GM12892 (cell line): ENCODE data around the gene AGR3.

Experiments
- DNase-seq: peaks from one replicate; pipeline ENCODE4 v3.0.0; 2011; ENCODE audit not compliant: insufficient read length
- FAIRE-seq: peaks from 2 replicates; lab custom pipeline; 2011; peaks lifted over from hg19 to GRCh38; lab: Jason Lieb, UNC
- POLR2A ChIP-seq: IDR thresholded peaks from 2 replicates; pipeline ENCODE4 v1.6.1; 2011; ENCODE audit warnings: low read depth, low read length, control low read depth
- POLR2AphosphoS5 ChIP-seq: IDR thresholded peaks from 2 replicates; pipeline ENCODE4 v1.6.1; 2011; ENCODE audit warnings: low read depth, low read length, control low read depth
- TAF1 ChIP-seq: IDR thresholded peaks from 2 replicates; pipeline ENCODE4 v1.6.1; 2011; ENCODE audit warnings: low read depth, mild to moderate bottlenecking, control low read depth, low read length, borderline replicate concordance

AGR3 gene

DNA sequence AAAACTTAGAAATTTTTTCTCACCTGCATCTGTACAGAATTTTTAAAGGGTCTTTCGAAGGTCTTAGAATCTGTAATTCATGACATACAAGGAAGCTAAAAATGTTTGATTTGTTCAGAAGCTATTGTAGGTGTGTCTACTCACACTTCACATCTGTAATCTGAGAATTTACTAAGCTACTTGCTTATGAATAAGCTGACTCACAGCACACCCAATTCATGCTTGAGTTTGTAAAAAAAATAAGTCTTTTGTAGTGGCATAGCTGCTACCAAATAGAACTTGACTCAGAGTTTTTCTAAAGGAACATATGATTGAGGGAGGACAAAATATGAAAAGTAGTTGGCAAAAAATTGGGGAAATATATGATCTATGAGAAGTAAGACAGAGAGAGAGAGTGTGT is 64.2 kb downstream of the AGR3 start:
- no peak for DNase-seq
- TF ChIP-seq POLR2A (no peak), TAF1 (no peak), POLR2AphosphoS5 (no peak)
- no peak for FAIRE-seq

DNA sequence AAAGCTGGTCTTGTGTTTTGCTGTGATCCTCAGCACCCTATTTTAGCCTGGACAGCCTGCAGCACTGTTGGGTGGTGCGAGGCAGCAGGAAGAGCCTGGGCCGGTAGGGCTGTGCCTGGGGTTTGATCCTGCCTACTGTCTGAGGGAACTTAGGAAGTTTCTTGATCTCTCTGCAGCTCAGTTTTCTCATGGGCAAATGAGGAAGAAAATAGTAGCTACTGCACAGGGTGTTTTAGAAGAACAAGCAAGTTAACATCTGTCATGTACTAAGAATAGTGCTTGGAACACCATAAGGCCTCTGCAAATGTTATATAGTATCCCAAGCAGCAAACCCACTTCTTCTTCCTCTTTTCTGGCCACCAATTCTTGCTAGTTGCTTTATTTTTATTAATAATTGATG is 65.0 kb downstream of the AGR3 start:
- no peak for TF ChIP-seq POLR2AphosphoS5
- no peak for TF ChIP-seq TAF1
- TF ChIP-seq POLR2A, result no peak
- DNase-seq (no peak), FAIRE-seq (no peak)

DNA sequence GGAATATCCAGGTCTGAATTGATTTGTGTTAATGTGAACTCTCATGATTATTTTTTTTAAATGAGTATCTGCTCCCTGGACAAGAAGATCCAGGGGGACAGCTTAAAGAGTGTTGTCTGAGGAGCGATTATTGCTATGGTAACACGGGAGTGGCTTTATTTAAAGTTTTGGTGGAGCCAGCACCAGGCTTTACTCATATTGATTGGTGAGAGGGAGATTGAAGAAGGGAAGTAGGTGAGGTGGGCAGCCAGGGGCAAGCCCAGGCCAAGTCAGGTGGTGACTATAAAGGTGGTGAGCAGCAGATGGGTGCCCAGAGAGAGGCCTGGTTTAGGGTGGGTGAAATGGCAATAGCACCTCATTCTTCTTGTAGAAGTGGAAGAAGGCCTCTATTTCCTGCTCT is 66.8 kb downstream of the AGR3 start:
- FAIRE-seq (no peak), DNase-seq (no peak)
- TF ChIP-seq POLR2AphosphoS5, result no peak
- no peak for TF ChIP-seq POLR2A
- no peak for TF ChIP-seq TAF1

DNA sequence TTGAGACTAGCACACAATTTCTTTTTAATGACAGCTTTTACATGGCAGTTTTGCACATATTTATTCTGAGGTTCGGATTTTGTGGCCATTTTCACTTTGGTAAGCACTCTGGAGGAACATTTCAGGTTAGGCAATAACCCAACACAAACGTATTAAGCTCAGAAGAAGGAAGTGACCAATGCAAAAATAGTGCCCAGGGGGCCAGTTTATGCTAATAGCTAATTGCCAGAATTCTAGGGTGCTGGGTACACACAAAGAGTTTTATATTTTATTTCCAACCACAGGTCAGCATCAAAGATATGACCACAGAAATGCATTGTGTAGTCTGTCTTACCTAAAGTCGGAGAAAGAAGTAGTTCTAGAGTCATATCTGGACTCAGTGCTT is 68.6 kb downstream of the AGR3 start:
- DNase-seq, result no peak
- FAIRE-seq, result no peak
- TF ChIP-seq TAF1 (no peak), POLR2A (no peak), POLR2AphosphoS5 (no peak)

DNA sequence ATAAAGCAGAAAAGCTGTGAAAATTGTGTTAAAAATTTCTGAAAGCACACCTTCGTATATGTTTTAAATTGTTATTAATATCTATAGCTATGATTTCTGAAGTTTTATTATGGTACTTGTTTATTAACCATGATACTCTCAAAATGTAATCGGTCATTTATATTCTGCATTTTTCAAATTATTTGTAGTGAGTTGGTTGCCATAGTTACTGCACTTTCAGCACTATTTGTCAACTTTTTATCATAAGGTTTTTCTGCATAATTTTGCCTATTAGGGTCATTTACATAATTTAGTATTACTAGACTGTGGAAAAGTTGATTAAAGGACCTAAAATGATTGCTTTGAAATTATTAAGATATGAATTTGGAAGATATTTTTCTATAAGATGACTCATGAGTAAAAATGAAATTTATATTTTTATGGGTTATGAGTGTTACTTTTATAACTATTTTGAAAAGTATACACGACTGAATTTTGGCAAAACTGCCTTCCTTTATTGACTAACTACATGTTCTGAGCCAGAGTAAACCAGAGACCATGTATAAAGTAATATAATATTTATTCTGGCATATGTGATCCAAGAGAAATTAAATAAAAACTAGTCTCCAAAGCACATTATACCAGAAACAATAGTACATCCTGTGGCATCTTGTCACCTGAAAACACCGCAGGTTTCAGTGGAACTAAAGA is 69.1 kb downstream of the AGR3 start:
- no peak for DNase-seq
- FAIRE-seq, result no peak
- no peak for TF ChIP-seq POLR2AphosphoS5
- TF ChIP-seq TAF1, result no peak
- TF ChIP-seq POLR2A, result no peak

DNA sequence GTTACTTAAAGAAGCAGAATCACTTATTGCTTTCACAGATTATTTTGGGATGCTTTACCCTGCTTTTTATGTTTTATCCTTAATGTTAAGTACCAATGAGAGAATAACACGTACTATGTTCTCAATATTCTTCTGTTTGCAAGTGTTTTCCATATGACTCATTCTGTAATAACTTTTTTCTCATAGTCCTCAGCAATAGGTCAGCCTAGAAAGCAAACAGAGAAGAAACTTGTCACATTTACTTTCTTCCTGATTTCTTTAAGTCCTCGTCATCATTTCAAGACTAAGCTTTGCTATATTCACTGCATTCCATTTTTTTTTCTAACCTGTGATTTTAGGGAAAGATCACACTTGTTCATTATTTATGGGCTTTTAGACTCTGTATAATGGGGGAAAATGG is 70.2 kb downstream of the AGR3 start:
- no peak for DNase-seq
- TF ChIP-seq TAF1, result no peak
- TF ChIP-seq POLR2A, result no peak
- TF ChIP-seq POLR2AphosphoS5, result no peak
- no peak for FAIRE-seq

DNA sequence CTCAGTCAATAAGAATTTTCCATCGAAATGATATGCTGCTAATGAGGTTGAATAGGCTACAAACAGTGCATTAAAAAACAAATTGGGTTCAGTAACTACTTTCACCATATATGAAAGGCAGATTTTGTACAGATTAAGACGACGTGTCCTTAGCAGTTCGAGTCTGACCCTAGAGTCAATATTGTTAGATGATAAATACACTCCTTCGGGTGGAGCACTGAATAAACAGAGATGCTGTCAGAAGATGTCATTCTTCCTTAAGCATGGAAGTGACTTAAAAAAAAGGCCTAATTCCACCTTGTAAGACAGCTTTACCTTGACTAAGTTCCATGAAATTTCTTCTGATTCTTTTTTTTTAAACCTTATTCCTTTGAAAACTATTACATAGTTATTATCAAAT is 71.2 kb downstream of the AGR3 start:
- no peak for DNase-seq
- TF ChIP-seq TAF1 (no peak), POLR2AphosphoS5 (no peak), POLR2A (no peak)
- no peak for FAIRE-seq

DNA sequence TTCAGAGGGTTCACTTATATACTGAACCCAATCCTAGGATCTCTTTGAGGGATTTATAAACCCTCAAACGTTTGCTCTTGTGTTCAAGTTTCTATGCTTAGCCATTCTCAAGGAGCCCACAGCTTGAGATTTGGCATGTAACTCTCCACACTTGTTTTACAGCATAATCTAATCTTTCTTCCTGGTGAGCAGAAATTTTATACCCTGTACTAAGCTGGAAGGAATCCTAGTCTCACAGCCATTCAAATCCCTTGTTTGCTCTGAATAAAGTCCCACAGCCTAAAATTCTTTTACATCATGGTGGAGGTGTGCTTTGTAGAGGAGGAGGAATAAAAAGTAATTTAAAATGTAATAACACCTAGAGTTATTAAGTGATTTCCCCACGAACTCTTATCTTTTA is 71.7 kb downstream of the AGR3 start:
- FAIRE-seq (no peak), DNase-seq (no peak)
- no peak for TF ChIP-seq POLR2A
- no peak for TF ChIP-seq POLR2AphosphoS5
- no peak for TF ChIP-seq TAF1
